Muscle layer of colon (tissue), 2 donors: ENCODE results near the gene S1PR3.

Source experiments
- H3K27ac ChIP-seq: one replicate; pipeline ENCODE4 v1.7.0; 2013; ENCODE audit warnings: low read depth, mild to moderate bottlenecking, low read length, moderate library complexity
- H3K27me3 ChIP-seq, 2 donors: one replicate each; pipeline ENCODE4 v1.7.0; 2013; ENCODE audit warnings: low read length in 2 of 2, mild to moderate bottlenecking in 2 of 2; ENCODE audit not compliant: insufficient read depth in 2 of 2, control insufficient read depth in 1 of 2
- H3K36me3 ChIP-seq: one replicate; pipeline ENCODE4 v1.7.0; 2013; ENCODE audit warnings: mild to moderate bottlenecking, low read length; ENCODE audit not compliant: insufficient read depth
- H3K4me1 ChIP-seq: one replicate; pipeline ENCODE4 v1.7.0; 2013; ENCODE audit warnings: mild to moderate bottlenecking, low read length; ENCODE audit not compliant: insufficient read depth
- H3K4me3 ChIP-seq, 2 donors: one replicate each; pipeline ENCODE4 v1.7.0; 2013; ENCODE audit warnings: low read length in 2 of 2, low read depth in 1 of 2, mild to moderate bottlenecking in 1 of 2, moderate library complexity in 1 of 2
- H3K9ac ChIP-seq: one replicate; pipeline ENCODE4 v1.7.0; 2013; ENCODE audit warnings: low read length
- H3K9me3 ChIP-seq: one replicate; pipeline ENCODE4 v1.7.0; 2013; ENCODE audit warnings: mild to moderate bottlenecking, low read length
- donor health status: abdominal sarcoma.
- donor health status: Adenocarcinoma of cecum.

Gene S1PR3

DNA sequence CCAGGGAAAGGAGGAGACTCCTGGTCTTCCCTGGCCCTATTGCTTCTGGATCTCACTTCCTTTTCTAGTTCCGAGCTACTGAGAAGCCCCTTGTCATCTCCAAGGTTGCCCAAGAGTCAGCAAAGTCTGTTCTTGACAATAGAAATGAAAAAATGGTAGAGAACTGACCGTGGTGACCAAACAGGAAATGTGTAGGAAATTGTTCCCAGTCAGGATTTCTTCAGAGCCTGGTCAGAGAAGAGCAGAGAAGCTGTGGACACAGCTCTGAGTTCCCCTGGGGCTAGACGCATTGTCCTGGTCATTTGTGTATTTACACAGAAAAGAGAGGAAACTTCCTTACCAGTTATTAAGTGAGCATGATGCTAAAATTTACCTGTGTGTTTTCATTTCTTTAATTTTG is 35.6 kb downstream of the S1PR3 start:
- no peak overlapping the region for H3K4me3 ChIP-seq
- peaks cover 8% of the 10 kb centered on the region for H3K4me1 ChIP-seq
- H3K27me3 ChIP-seq, result no peaks in the 10 kb centered on the region
- no peak overlapping the region for H3K27ac ChIP-seq
- H3K36me3 ChIP-seq, result no peaks in the 10 kb centered on the region
- H3K9ac ChIP-seq, result no peak overlapping the region
- no peaks in the 10 kb centered on the region for H3K9me3 ChIP-seq

DNA sequence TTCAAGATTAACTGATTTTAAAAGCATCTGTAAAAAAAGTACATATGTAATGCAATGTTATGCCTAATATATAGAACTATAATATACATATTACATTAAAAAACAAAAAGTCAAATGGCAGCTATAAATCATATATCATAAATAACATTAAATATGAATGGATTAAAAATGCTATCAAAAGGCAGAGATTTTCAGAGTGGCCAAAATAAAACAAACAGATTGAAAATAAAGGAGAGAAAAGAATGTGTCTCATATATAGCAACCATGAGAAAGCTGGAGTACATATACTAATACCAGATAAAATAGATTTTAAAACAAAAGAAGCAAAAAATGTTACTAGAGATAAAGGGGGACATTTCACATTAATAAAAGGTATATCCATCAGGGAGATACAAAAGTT is 38.5 kb downstream of the S1PR3 start:
- H3K27me3 ChIP-seq, result no peaks in the 10 kb centered on the region
- no peaks in the 10 kb centered on the region for H3K4me1 ChIP-seq
- no peaks in the 10 kb centered on the region for H3K36me3 ChIP-seq
- H3K27ac ChIP-seq, result no peak overlapping the region
- no peak overlapping the region for H3K9ac ChIP-seq
- no peaks in the 10 kb centered on the region for H3K9me3 ChIP-seq
- H3K4me3 ChIP-seq, result no peak overlapping the region

DNA sequence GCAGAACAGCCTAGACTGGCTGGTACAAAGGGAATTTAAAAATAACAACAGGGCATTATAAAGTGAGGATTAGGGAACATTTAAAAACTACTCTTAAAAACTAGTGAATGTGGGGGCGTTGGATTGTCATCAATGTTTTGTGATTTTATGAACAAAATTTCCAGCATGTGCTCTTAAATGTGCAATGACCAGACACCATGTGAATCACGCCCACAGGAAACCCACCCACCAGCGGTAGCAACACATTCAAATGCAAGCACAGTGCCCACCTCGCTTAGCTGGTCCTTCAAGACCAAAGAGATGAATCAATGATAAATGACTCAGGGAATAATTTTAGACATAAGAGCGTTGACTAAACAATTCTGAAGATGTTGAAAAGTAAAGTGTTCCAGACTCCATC is 40.9 kb downstream of the S1PR3 start:
- Histone ChIP-seq H3K9ac (no peak overlapping the region), H3K36me3 (no peaks in the 10 kb centered on the region), H3K4me3 (no peak overlapping the region), H3K27ac (no peak overlapping the region), H3K9me3 (no peaks in the 10 kb centered on the region), H3K27me3 (no peaks in the 10 kb centered on the region), H3K4me1 (no peaks in the 10 kb centered on the region)

DNA sequence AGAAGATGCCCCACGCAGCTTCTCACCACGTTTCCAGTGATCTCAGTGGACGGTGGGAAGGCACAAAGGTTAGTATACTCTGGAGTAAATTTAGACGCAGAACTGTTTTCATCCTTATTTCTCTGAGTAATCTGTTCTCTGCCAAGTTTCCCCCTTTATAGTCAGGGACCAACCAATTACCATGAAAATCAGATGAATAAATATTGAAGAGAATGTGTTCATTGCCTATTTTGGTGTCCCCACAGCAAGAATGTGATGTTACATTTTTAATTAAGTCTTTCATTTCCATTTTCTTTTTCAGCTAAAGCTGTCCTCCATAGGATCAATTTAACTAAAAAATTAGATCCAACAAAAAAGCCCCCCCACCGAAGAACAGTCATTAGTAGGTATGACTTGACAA is 41.4 kb downstream of the S1PR3 start:
- no peaks in the 10 kb centered on the region for H3K36me3 ChIP-seq
- peaks cover 4% of the 10 kb centered on the region for H3K4me1 ChIP-seq
- H3K4me3 ChIP-seq, result no peak overlapping the region
- H3K9me3 ChIP-seq, result no peaks in the 10 kb centered on the region
- no peaks in the 10 kb centered on the region for H3K27me3 ChIP-seq
- no peak overlapping the region for H3K9ac ChIP-seq
- no peak overlapping the region for H3K27ac ChIP-seq

DNA sequence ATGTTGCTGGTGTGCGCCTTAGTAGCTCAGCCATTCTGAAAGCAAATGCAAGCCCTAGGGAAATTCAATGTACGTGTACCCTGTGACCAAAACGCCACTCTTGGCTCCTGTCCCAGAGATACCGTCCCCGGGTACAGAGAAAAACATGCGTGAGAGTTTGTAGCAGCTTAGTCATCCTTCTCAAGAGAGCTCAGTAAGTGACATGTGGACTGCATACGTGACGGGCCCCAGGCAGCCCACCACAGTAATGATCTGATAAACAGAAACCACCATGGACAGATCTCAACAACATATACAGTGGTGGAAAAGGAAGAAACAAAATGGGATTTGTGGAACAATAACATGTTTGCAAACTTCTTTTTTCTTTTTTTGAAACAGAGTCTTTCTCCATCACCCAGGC is 45.1 kb downstream of the S1PR3 start:
- H3K27ac ChIP-seq, result no peak overlapping the region
- peaks cover 5% of the 10 kb centered on the region for H3K4me1 ChIP-seq
- H3K27me3 ChIP-seq, result no peaks in the 10 kb centered on the region
- H3K4me3 ChIP-seq, result no peak overlapping the region
- no peaks in the 10 kb centered on the region for H3K36me3 ChIP-seq
- no peaks in the 10 kb centered on the region for H3K9me3 ChIP-seq
- H3K9ac ChIP-seq, result no peak overlapping the region

DNA sequence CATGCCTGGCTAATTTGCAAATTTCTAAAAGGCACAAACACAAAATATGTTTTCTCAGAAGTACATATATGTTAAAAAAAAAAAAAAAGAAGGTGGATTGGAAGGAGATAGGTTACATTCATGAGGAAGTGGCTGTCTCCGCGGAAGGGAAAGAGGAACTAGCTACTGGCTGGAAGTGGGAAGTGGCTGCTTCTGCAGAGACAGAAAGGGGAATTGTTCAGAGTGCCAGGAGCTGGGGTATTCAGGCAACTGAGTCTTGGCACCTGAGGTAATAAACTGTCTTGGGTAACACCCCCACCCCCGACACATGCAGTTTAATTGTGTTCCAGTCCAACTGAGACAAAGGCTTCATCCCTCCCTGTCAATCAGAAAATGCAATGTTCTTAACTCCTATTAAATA is 45.6 kb downstream of the S1PR3 start:
- peaks cover 5% of the 10 kb centered on the region for H3K4me1 ChIP-seq

DNA sequence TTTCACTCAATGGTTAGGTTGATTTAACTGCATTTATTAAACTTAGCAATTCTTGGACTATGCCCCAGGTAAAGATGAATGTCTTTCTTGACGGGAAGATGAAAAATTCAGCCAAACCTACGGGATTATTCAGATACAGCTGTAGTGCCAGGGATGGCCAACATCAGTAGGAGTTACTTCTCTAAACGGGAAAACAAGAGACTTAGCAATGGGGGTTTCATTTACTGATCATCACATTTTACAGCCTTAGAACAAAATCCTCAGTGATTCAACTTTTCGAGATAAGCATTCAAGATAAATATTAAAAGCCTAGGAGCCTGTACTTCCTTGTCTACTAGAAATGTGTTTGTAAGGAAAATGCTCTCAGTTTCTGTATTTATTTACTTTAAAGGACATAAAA is 46.1 kb downstream of the S1PR3 start:
- H3K27me3 ChIP-seq, result no peaks in the 10 kb centered on the region
- no peak overlapping the region for H3K4me3 ChIP-seq
- H3K4me1 ChIP-seq, result peaks cover 5% of the 10 kb centered on the region
- H3K9ac ChIP-seq, result no peak overlapping the region
- no peak overlapping the region for H3K27ac ChIP-seq
- H3K36me3 ChIP-seq, result no peaks in the 10 kb centered on the region
- H3K9me3 ChIP-seq, result no peaks in the 10 kb centered on the region

More for the DNA sequence above, 45.6 kb downstream of the S1PR3 start:
- H3K27ac ChIP-seq, result no peak overlapping the region
- no peak overlapping the region for H3K9ac ChIP-seq
- H3K36me3 ChIP-seq, result no peaks in the 10 kb centered on the region
- no peaks in the 10 kb centered on the region for H3K27me3 ChIP-seq
- no peak overlapping the region for H3K4me3 ChIP-seq
- no peaks in the 10 kb centered on the region for H3K9me3 ChIP-seq

DNA sequence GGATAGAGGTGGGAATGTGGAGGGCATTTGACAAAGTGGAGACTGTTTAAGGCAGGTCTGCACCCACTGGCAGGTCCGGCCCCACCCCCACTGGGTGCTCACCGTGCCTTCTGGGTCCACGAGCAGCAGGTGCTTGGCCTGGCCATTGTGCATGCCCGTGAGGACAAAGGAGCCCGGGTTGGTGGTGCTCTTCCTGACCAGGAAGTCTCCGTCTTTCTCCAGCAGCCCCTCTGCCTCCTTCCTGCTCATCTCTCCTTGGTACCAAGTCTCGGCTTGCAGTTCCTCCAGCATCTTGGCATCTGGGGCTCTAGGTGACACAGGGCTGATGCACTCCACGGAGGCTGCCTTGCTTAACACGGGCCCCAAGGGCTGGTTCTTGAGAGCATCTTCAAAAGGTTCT is 46.6 kb downstream of the S1PR3 start:
- Histone ChIP-seq H3K36me3 (no peaks in the 10 kb centered on the region), H3K9me3 (no peaks in the 10 kb centered on the region), H3K4me3 (no peak overlapping the region), H3K9ac (no peak overlapping the region), H3K27me3 (no peaks in the 10 kb centered on the region), H3K27ac (no peak overlapping the region), H3K4me1 (peaks cover 5% of the 10 kb centered on the region)

DNA sequence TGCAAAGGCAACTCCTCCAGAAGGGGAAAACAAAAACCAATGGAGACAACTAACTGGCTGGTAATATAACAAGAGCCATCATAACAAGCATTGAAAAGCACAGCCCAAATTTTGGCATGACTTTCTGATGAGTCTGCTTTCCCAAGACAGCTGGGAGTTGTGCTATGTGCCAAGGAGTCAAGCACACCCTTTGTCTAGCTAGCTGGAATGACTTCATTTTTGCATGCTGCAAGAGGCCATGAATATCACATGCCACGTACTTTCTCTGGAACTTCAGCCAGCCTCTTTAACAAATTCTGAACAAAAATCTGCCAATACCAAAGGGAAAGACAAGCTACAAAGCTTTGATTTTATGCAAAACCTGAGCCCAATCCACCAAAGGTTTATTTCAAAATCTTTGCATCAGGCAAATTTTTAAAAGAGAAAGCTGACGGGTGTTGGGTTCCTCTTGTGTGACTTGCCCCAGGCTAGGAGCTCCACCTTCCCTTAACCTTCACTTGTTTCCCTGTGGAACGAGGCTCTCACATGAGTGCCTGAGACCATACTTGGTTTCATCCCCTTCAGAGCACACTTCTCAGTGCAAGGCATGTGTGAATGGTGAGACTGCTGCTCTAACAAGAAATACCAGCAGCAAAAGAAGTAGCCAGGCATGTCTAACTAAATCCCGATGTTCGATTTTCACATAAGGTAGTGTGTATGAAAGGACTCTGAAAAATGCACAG is 47.3 kb downstream of the S1PR3 start:
- Histone ChIP-seq H3K4me3 (no peak overlapping the region), H3K27ac (no peak overlapping the region), H3K27me3 (no peaks in the 10 kb centered on the region), H3K4me1 (peaks cover 5% of the 10 kb centered on the region), H3K36me3 (no peaks in the 10 kb centered on the region), H3K9ac (no peak overlapping the region), H3K9me3 (no peaks in the 10 kb centered on the region)

DNA sequence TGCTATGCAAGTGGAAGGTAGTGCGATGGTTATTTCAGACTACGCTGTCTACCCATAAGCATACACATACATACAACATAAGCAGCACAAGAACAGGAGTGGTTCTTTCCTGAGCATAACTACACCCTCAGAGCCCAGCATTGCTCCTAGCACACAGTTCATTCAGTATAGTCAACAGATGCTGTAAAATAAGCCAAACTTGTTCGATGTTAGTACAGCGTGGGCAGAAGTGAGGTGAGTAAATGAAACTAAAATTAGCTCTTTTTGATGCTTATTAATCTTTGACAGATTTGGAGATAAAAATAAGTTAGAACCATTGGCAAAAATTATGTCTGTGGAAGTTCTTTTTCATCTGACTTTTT is 47.8 kb downstream of the S1PR3 start:
- Histone ChIP-seq H3K4me3 (no peak overlapping the region), H3K36me3 (no peaks in the 10 kb centered on the region), H3K9ac (no peak overlapping the region), H3K9me3 (no peaks in the 10 kb centered on the region), H3K4me1 (peaks cover 5% of the 10 kb centered on the region), H3K27me3 (no peaks in the 10 kb centered on the region), H3K27ac (no peak overlapping the region)

DNA sequence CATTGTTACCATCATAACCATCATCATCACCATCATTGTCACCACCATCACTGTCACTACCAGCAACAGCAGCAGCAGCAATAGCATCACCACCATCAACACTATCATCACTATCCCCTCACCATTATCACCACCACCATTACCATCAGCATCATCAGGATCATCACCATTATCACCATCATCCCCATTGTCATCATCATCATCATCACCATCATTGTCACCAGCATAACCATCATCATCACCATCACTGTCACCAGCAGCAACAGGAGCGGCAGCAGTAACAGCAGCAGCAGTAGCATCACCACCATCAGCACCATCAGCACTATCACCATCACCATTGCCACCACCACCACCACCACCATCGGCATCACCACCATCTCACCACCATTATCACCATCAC is 48.4 kb downstream of the S1PR3 start:
- Histone ChIP-seq H3K9ac (no peak overlapping the region), H3K27ac (no peak overlapping the region)

DNA sequence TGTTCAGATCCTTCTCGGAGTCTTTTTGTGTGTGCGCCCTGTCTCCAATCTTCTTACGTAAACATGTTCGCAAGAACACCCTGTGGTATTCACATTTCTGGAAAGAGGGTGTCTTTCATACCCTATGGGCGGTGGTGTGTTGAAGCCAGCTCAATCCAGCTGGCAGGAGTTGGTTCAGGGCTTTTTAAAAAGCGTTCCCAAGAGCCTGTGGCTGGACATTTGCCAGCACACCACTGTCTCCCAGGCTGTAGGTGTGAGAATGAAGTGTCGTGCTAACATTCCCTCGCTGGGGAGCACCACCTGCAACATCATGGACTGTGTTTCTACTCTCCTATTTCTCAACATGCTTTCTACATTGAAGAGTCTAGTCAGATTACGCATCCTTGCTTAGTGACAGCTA is 51.7 kb downstream of the S1PR3 start:
- no peaks in the 10 kb centered on the region for H3K36me3 ChIP-seq
- H3K9me3 ChIP-seq, result no peaks in the 10 kb centered on the region
- H3K4me3 ChIP-seq, result no peak overlapping the region
- H3K4me1 ChIP-seq, result no peaks in the 10 kb centered on the region
- H3K27me3 ChIP-seq, result no peaks in the 10 kb centered on the region
- no peak overlapping the region for H3K27ac ChIP-seq
- no peak overlapping the region for H3K9ac ChIP-seq

More for the DNA sequence above, 48.4 kb downstream of the S1PR3 start:
- H3K4me3 ChIP-seq, result no peak overlapping the region
- H3K4me1 ChIP-seq, result peaks cover 5% of the 10 kb centered on the region
- no peaks in the 10 kb centered on the region for H3K9me3 ChIP-seq
- H3K36me3 ChIP-seq, result no peaks in the 10 kb centered on the region
- no peaks in the 10 kb centered on the region for H3K27me3 ChIP-seq
